Endothelial cell (in vitro differentiated cells): ENCODE data around the gene KCNIP3. TPM values are rescaled to one million over a fixed set of nuclear protein-coding genes. Genes with fewer than 3 reads are reported as not detected.

Source experiments
- DNase-seq: peaks from one replicate; pipeline ENCODE4 v3.0.0; 2021; ENCODE audit warnings: low spot score
- H3K27ac Mint-ChIP-seq: one replicate; pipeline ENCODE4 v1.8.0; 2021; ENCODE audit warnings: mixed read lengths, inconsistent platforms; ENCODE audit not compliant: unreplicated experiment
- H3K27me3 Mint-ChIP-seq: one replicate; pipeline ENCODE4 v1.8.0; 2021; ENCODE audit warnings: mild to moderate bottlenecking, moderate library complexity, mixed read lengths, inconsistent platforms; ENCODE audit not compliant: unreplicated experiment
- H3K36me3 Mint-ChIP-seq: one replicate; pipeline ENCODE4 v1.8.0; 2021; ENCODE audit warnings: mild to moderate bottlenecking, low read depth, mixed read lengths, inconsistent platforms; ENCODE audit not compliant: unreplicated experiment
- H3K4me1 Mint-ChIP-seq: one replicate; pipeline ENCODE4 v1.8.0; 2021; ENCODE audit warnings: mild to moderate bottlenecking, mixed read lengths, inconsistent platforms; ENCODE audit not compliant: unreplicated experiment
- H3K4me3 Mint-ChIP-seq: one replicate; pipeline ENCODE4 v1.8.0; 2021; ENCODE audit warnings: mild to moderate bottlenecking, mixed read lengths, inconsistent platforms; ENCODE audit not compliant: unreplicated experiment
- H3K9me3 Mint-ChIP-seq: one replicate; pipeline ENCODE4 v1.8.0; 2021; ENCODE audit warnings: mixed read lengths, inconsistent platforms; ENCODE audit not compliant: unreplicated experiment
- total RNA-seq: library from RNA; stranded (reverse); fragmentation: NEBNext Ultra II Directional; extraction: Animal tissue kit (Norgen Biotek cat#: 25700); gene quantifications from one replicate; pipeline ENCODE4 v1.2.1, GENCODE V29; 2021; ENCODE audit not compliant: unreplicated experiment
- TF ChIP-seq, protein P1 (sequence below): fragments of 200-600 bp; sonication (generic); IDR thresholded peaks from one replicate; pipeline ENCODE4 v1.5.0; 2021; ENCODE audit warnings: antibody characterized with exemption; ENCODE audit not compliant: unreplicated experiment

The KCNIP3 gene
- total RNA-seq, 1 donor from 2014 or later = 0.26 TPM

DNA sequence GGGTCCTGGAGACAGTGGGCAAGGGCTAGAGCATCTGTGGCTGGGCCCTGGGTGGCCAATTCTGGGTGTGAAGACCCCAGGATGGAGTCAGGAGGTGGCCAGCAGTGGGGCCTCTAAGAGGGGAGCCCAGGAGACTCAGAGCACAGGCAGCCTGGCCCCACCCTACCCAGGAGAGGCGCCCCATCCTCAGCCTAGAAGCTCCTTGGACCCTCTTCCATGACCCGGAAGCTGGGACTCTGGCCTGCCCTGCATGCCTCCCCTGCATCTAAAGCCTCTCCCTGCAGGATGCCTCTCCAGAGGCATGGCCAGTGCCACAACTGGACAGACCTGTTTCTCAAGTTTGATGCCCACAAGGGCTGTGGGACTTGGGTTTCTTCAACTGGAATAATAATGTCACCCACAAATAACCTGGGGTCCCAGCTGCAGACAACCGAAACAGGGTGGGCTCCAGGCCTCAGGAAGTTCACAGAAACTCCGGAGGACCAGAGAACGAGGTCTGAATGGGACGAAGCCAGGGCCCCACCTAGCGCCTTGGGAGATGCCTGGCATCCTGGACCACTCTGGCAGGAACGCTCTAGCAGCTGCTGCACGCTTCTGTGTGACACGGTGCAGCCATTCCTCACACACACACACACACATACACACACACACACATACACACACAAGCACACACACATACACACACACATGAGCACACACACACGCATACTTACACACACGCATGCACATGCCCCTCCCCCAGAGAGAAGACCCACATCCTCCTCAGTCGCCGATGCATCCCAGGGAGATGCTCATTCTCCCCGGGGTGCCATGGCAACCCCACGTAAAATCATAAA lies 16.4 kb downstream of the KCNIP3 start:
- TF ChIP-seq, protein P1, sequence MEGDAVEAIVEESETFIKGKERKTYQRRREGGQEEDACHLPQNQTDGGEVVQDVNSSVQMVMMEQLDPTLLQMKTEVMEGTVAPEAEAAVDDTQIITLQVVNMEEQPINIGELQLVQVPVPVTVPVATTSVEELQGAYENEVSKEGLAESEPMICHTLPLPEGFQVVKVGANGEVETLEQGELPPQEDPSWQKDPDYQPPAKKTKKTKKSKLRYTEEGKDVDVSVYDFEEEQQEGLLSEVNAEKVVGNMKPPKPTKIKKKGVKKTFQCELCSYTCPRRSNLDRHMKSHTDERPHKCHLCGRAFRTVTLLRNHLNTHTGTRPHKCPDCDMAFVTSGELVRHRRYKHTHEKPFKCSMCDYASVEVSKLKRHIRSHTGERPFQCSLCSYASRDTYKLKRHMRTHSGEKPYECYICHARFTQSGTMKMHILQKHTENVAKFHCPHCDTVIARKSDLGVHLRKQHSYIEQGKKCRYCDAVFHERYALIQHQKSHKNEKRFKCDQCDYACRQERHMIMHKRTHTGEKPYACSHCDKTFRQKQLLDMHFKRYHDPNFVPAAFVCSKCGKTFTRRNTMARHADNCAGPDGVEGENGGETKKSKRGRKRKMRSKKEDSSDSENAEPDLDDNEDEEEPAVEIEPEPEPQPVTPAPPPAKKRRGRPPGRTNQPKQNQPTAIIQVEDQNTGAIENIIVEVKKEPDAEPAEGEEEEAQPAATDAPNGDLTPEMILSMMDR = no peak
- peak overlapping the region; percentile 42 for H3K4me3 Mint-ChIP-seq
- no peak for DNase-seq
- no peaks in the 10 kb centered on the region for H3K36me3 Mint-ChIP-seq
- H3K9me3 Mint-ChIP-seq = no peaks in the 10 kb centered on the region
- H3K27ac Mint-ChIP-seq = peak overlapping the region; percentile 67
- peaks cover 23% of the 10 kb centered on the region for H3K27me3 Mint-ChIP-seq
- no peaks in the 10 kb centered on the region for H3K4me1 Mint-ChIP-seq

DNA sequence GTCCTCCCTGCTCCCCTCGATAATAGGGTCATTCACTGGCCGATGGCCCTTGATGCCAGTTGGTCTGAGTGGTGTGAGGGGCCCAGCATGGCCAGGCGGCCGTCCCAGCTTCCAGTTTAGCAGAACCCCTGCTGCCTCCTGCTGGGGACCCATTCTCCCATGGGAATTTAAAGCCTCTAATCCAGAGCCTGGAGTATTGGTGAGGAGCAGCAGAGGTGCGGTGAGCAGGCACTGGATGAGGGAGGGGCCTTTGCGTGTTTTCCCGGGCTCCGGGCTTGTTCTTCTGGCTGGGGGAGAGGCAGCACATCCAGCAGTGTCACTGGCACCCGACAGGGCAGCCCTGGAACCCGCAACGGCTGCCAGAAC lies 17.4 kb downstream of the KCNIP3 start:
- Mint-ChIP-seq H3K36me3 (no peaks in the 10 kb centered on the region), H3K27ac (no peak overlapping the region), H3K27me3 (peaks cover 25% of the 10 kb centered on the region), H3K9me3 (no peaks in the 10 kb centered on the region), H3K4me1 (no peaks in the 10 kb centered on the region), H3K4me3 (no peak overlapping the region)
- DNase-seq = no peak
- TF ChIP-seq, protein P1 = no peak

DNA sequence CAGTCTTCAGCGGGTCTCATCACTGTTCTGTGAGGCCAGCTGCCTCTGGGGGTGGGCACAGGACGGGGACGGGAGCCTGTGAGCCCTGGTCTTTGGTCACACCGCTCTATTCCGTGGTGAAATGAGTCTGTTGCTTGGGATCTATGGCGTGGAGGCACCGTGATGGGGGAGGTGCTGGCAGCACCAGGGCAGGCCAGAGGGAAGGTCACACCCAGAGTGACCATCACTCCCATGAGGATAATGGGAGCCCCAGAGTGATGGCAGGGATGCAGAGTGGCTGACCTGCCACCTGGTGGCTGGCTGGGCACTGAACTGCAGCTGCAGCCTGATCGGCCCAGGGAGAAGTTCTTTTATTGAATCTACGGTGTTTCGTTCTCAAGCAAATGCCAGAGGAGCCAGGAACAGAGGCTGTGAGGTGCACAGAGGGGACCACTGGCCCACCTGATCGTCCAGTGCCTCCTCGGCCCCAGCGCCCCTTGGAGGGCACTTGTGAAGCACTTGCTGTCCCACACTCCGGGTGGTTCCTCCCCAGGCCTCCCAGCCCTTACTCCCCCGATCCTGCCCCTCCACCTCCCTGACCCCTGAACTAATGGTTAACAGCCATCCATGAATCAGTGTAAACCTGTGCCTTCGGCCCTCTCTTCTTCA lies 17.9 kb downstream of the KCNIP3 start:
- DNase-seq = peak; percentile 66
- no peaks in the 10 kb centered on the region for H3K36me3 Mint-ChIP-seq
- H3K9me3 Mint-ChIP-seq = no peaks in the 10 kb centered on the region
- TF ChIP-seq, protein P1 = peak; percentile 64
- H3K4me1 Mint-ChIP-seq = no peaks in the 10 kb centered on the region
- H3K27me3 Mint-ChIP-seq = peaks cover 26% of the 10 kb centered on the region
- H3K27ac Mint-ChIP-seq = no peak overlapping the region
- no peak overlapping the region for H3K4me3 Mint-ChIP-seq

DNA sequence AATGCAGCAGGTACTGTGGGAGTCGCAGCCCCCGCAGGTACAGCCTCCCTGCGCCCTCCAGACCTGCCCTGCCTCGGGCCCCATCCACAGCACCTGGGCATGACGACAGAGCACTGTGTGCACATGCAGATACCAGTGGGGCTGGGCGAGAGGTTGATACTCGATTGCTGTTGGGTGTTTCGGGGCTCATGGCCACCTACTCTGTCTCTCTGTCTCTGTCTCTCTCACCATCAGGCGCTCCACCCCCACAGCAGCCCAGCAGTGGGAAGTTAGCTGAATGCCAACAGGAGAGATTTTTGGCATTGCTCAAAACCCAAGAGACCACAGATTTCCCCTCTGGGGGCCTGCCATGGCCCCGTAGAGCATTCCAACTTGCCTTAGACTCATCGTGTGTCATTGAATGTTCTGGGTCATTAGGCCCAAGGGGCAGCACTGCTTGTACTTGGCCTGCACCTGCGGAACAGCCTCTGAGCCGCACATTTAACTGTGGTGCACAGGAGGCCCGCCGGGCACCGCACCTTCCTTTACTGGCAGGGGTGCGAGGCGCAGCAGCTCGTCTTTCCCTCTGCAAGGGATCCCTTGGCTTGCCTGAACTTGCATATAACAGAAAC lies 18.8 kb downstream of the KCNIP3 start:
- DNase-seq = no peak
- H3K9me3 Mint-ChIP-seq = no peaks in the 10 kb centered on the region
- H3K4me3 Mint-ChIP-seq = no peak overlapping the region
- TF ChIP-seq, protein P1 = no peak
- H3K36me3 Mint-ChIP-seq = no peaks in the 10 kb centered on the region
- H3K4me1 Mint-ChIP-seq = no peaks in the 10 kb centered on the region
- H3K27ac Mint-ChIP-seq = no peak overlapping the region
- peaks cover 26% of the 10 kb centered on the region for H3K27me3 Mint-ChIP-seq
